MM.1S (cell line): ENCODE data around the gene MLANA.

Experiments used
- CTCF ChIP-seq: fragments of 300-600 bp; sonication (generic); IDR thresholded peaks from 2 replicates; pipeline ENCODE4 v1.5.1; 2016; ENCODE audit warnings: antibody characterized with exemption, low read length, mixed read lengths
- EZH2 ChIP-seq: fragments of 300-600 bp; sonication (generic); optimal IDR thresholded peaks from 2 replicates; pipeline ENCODE3; 2017; ENCODE audit warnings: low read depth, mild to moderate bottlenecking, antibody characterized with exemption, low read length, mixed read lengths
- EZH2phosphoT487 ChIP-seq: fragments of 300-600 bp; sonication (generic); IDR thresholded peaks from 2 replicates; pipeline ENCODE4 v1.6.1; 2018; ENCODE audit warnings: antibody characterized with exemption, low read length

- no peak for TF ChIP-seq CTCF
- no peak for TF ChIP-seq EZH2phosphoT487
- no peak for TF ChIP-seq EZH2
Observed at GRCh38 chr9:5896863-5897262, 6.2 kb downstream of the MLANA start.
